CD4-positive, alpha-beta T cell treated with Interferon gamma for 1 hour (primary cell): ENCODE measurements around the gene MAN2A2.
"Not testable (repeated sequence)": the region's sequence is repeated elsewhere in the genome, so short reads cannot be mapped to it uniquely, and the experiment has no call there.

ENCODE experiments used
- DNase-seq: peaks from one replicate; pipeline ENCODE4 v3.0.0-alpha.2; 2020

The MAN2A2 gene

GRCh38 chr15:90871716-90872485 is 31.2 kb upstream of the MAN2A2 start:
- DNase-seq = no peak

GRCh38 chr15:90872486-90873184 is 30.5 kb upstream of the MAN2A2 start:
- peak; percentile 16 for DNase-seq

- no peak for DNase-seq
Measured at GRCh38 chr15:90873488-90873997, 29.6 kb upstream of the MAN2A2 start.

GRCh38 chr15:90873998-90874605 is 29.0 kb upstream of the MAN2A2 start:
- DNase-seq = no peak

- not testable (repeated sequence) for DNase-seq
Measured at GRCh38 chr15:90874986-90875385, 28.1 kb upstream of the MAN2A2 start.

GRCh38 chr15:90875549-90875981 is 27.5 kb upstream of the MAN2A2 start:
- no peak for DNase-seq

GRCh38 chr15:90876046-90876445 is 27.1 kb upstream of the MAN2A2 start:
- no peak for DNase-seq

GRCh38 chr15:90876512-90877170 is 26.5 kb upstream of the MAN2A2 start:
- DNase-seq = no peak

- DNase-seq = no peak
Measured at GRCh38 chr15:90877315-90877714, 25.8 kb upstream of the MAN2A2 start.

- DNase-seq = no peak
Measured at GRCh38 chr15:90877996-90878395, 25.1 kb upstream of the MAN2A2 start.

- DNase-seq = no peak
Measured at GRCh38 chr15:90878660-90879059, 24.4 kb upstream of the MAN2A2 start.

- no peak for DNase-seq
Measured at GRCh38 chr15:90879730-90880366, 23.3 kb upstream of the MAN2A2 start.

GRCh38 chr15:90880381-90881145 is 22.5 kb upstream of the MAN2A2 start:
- DNase-seq = no peak

- DNase-seq = no peak
Measured at GRCh38 chr15:90881181-90881977, 21.7 kb upstream of the MAN2A2 start.

- no peak for DNase-seq
Measured at GRCh38 chr15:90881978-90882721, 21.0 kb upstream of the MAN2A2 start.

GRCh38 chr15:90882781-90883525 is 20.1 kb upstream of the MAN2A2 start:
- no peak for DNase-seq

- no peak for DNase-seq
Measured at GRCh38 chr15:90883526-90883975, 19.6 kb upstream of the MAN2A2 start.

GRCh38 chr15:90883976-90884718 is 19.0 kb upstream of the MAN2A2 start, which contains the start of gene FES:
FES (plus strand) TSS chr15:90884504; CDS start chr15:90885046, 542 bp downstream.
- peak; percentile 61 for DNase-seq
